ENCODE data around the gene CDCA7.
"Not testable (repeated sequence)": the region's sequence is repeated elsewhere in the genome, so short reads cannot be mapped to it uniquely, and the experiment has no call there.

CDCA7 gene

DNA sequence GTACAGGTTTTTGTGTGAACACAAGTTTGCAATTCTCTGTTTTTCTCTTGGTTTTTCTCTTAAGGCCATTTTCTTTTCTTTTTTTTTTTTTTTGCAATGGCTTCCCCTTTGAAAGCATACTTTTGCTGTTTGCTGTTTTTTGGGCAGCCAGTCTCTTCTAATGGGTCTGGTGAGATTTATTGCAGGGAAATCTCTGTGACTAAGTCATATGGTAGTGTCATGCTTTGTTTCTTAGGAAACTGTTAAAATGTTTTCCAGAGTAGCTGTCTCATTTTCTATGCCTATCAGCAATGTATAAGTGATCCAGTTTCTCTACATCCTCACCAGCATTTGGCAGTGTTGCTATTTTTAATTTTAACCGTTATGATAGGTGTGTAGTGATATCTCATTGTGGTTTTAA, 27.9 kb upstream of the CDCA7 start:
- Histone ChIP-seq H3K36me3 (no peaks in the 10 kb centered on the region), H3K27me3 (peaks cover 2% of the 10 kb centered on the region), H3K4me3 (ENCODE audit: low read depth in 1 of 2, low read length in 1 of 2) (no peak overlapping the region), H3K27ac (no peak overlapping the region), H3K4me1 (ENCODE audit: control insufficient read depth in 1 of 2, insufficient read depth in 1 of 2, low read depth in 1 of 2, low read length in 1 of 2) (no peaks in the 10 kb centered on the region), H3K9me3 (no peaks in the 10 kb centered on the region)
- TF ChIP-seq, protein P1, sequence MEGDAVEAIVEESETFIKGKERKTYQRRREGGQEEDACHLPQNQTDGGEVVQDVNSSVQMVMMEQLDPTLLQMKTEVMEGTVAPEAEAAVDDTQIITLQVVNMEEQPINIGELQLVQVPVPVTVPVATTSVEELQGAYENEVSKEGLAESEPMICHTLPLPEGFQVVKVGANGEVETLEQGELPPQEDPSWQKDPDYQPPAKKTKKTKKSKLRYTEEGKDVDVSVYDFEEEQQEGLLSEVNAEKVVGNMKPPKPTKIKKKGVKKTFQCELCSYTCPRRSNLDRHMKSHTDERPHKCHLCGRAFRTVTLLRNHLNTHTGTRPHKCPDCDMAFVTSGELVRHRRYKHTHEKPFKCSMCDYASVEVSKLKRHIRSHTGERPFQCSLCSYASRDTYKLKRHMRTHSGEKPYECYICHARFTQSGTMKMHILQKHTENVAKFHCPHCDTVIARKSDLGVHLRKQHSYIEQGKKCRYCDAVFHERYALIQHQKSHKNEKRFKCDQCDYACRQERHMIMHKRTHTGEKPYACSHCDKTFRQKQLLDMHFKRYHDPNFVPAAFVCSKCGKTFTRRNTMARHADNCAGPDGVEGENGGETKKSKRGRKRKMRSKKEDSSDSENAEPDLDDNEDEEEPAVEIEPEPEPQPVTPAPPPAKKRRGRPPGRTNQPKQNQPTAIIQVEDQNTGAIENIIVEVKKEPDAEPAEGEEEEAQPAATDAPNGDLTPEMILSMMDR (IDR thresholded peaks at IDR 0.05): no peak

DNA sequence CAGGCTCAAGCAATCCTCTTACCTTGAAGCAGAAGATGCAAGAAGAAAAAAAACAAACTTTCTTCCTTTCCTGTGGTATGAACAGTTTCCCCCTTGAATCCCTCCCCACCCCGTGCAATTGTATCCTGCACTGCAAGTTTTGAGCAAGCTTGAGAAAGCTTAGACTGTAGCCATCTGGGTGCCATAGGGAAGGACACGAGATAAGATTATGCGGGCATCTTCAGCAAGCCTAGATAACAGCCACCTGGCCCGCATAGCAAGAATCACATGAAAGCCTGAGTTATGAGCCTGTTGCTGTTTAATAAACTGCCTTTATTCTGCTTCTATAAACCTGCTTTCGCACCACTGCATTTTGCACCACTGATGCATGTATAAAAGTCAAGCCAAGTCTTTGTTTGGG, 27.3 kb upstream of the CDCA7 start:
- Histone ChIP-seq H3K9me3 (no peaks in the 10 kb centered on the region), H3K27me3 (peaks cover 2% of the 10 kb centered on the region), H3K4me1 (ENCODE audit: control insufficient read depth in 1 of 2, insufficient read depth in 1 of 2, low read depth in 1 of 2, low read length in 1 of 2) (no peaks in the 10 kb centered on the region), H3K4me3 (ENCODE audit: low read depth in 1 of 2, low read length in 1 of 2) (no peak overlapping the region), H3K36me3 (no peaks in the 10 kb centered on the region), H3K27ac (no peak overlapping the region)
- TF ChIP-seq, protein P1 (IDR thresholded peaks at IDR 0.05): no peak

DNA sequence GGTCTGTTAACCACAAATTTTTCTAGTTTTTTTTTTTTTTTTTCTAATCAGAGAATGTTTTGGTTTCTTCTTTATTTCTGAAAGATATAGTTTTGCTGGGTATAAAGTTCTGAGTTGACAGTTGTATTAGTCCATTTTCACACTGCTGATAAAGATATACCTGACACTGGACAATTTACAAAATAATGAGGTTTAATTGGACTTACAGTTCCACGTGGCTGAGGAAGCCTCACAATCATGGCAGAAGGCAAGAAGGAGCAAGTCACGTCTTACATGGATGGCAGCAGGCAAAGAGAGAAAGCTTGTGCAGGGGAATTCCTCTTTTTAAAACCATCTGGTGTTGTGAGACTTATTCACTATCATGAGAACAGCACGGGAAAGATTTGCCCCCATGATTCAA, 21.7 kb upstream of the CDCA7 start:
- H3K9me3 ChIP-seq; H3K36me3 ChIP-seq; H3K4me1 ChIP-seq (ENCODE audit: control insufficient read depth in 1 of 2, insufficient read depth in 1 of 2, low read depth in 1 of 2, low read length in 1 of 2); H3K4me3 ChIP-seq (ENCODE audit: low read depth in 1 of 2, low read length in 1 of 2); H3K27me3 ChIP-seq; H3K27ac ChIP-seq: not testable (repeated sequence)

DNA sequence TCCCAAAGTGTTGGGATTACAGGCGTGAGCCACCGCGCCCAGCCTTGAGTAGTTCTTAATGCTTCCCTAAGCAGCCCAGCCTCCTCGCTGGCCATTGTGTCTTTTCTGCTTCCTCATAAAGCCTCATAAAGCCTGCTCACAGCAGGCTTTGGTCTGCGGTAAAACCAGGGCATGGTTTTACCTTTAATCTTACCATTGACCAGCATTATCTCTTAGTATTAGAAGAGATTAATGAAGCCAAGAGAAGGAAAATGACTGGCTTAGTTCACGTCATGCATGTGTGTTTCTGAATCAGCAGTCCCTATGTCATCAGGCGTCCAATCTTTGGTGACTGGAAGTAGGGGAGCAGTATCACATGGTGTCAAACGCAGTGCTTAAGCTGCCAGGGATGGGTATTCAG, 14.9 kb upstream of the CDCA7 start:
- H3K36me3 ChIP-seq: no peaks in the 10 kb centered on the region
- H3K4me3 ChIP-seq (ENCODE audit: low read depth in 1 of 2, low read length in 1 of 2): no peak overlapping the region
- TF ChIP-seq, protein P1 (IDR thresholded peaks at IDR 0.05): no peak
- H3K4me1 ChIP-seq (ENCODE audit: control insufficient read depth in 1 of 2, insufficient read depth in 1 of 2, low read depth in 1 of 2, low read length in 1 of 2): no peaks in the 10 kb centered on the region
- H3K27ac ChIP-seq: no peak overlapping the region
- no peaks in the 10 kb centered on the region for H3K9me3 ChIP-seq
- no peaks in the 10 kb centered on the region for H3K27me3 ChIP-seq

DNA sequence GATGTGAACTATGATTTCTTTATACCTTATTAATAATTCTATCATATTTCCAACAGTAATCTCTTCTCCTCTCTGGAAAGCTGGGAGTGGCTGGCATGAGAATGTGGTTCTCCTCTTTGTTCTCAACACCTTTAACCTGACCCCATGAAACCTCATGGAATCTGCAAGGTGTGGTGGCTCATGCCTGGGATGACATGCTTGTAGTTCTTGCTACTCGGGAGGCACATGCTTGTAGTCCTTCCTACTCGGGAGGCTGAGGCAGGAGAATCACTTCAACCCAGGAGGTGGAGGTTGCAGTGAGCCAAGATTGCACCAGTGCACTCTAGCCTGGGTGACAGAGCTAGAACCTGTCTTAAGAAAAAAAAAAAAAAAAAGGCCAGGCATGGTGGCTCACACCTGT, 10.8 kb upstream of the CDCA7 start:
- TF ChIP-seq, protein P1 (IDR thresholded peaks at IDR 0.05): no peak
- Histone ChIP-seq H3K36me3 (no peaks in the 10 kb centered on the region), H3K4me3 (ENCODE audit: low read depth in 1 of 2, low read length in 1 of 2) (no peak overlapping the region), H3K27ac (no peak overlapping the region), H3K27me3 (no peaks in the 10 kb centered on the region), H3K9me3 (no peaks in the 10 kb centered on the region), H3K4me1 (ENCODE audit: control insufficient read depth in 1 of 2, insufficient read depth in 1 of 2, low read depth in 1 of 2, low read length in 1 of 2) (no peaks in the 10 kb centered on the region)

DNA sequence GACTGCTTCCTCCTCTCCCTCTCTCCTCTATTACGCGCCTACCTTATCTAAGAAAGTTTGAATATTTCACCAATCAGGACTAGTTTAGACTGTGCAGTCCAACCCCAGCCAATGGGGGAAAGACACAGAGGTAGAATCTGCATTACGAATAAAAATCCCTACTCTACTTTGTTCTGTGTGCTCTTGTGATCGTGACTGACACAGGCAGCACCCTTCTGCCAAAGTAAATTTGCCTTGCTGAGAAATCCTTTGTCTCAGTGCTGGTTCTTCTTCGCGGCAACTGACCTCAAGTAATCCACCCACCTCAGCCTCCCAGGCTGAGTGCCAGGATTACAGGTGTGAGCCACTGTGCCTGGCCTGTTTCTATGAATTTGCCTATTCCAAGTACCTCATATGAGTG, 8.6 kb upstream of the CDCA7 start:
- no peak overlapping the region for H3K27ac ChIP-seq
- no peaks in the 10 kb centered on the region for H3K9me3 ChIP-seq
- no peak overlapping the region for H3K4me3 ChIP-seq (ENCODE audit: low read depth in 1 of 2, low read length in 1 of 2)
- TF ChIP-seq, protein P1 (IDR thresholded peaks at IDR 0.05): no peak
- no peaks in the 10 kb centered on the region for H3K4me1 ChIP-seq (ENCODE audit: control insufficient read depth in 1 of 2, insufficient read depth in 1 of 2, low read depth in 1 of 2, low read length in 1 of 2)
- H3K36me3 ChIP-seq: no peaks in the 10 kb centered on the region
- peaks cover 5% of the 10 kb centered on the region for H3K27me3 ChIP-seq
